Measurements from ENCODE around the gene TACO1.
A peak's percentile ranks its signal among the peaks of the same experiment; 100 is the strongest.

TACO1 gene

DNA sequence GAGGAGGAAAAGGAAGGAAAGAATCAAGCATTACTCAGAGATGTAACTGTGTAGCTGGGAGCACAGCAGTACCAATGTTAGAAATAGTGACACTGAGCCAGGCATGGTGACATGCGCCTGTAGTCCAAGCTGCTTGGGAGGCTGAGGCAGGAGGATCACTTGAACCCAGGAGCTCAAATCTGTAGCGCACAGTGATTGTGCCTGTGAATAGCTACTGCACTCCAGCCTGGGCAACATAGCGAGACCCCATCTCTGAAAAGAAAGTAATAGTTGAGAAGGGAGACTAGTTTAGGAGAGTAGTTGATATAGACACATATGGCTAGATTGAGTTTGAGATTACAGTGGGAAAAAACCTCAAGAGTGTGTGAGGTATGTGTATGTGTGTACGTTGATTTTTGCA is 39.3 kb downstream of the TACO1 start:
- no peak overlapping the region for H3K4me3 ChIP-seq (ENCODE audit: insufficient read length, low read depth)
- peaks cover 39% of the 10 kb centered on the region for H3K36me3 ChIP-seq (ENCODE audit: insufficient read depth, insufficient read length, low read length)
- no peaks in the 10 kb centered on the region for H3K4me1 ChIP-seq (ENCODE audit: insufficient read depth, insufficient read length)
- TF ChIP-seq ZNF274 (IDR thresholded peaks at IDR 0.05; ENCODE audit: low read depth, low read length) (no peak), YY1 (IDR thresholded peaks at IDR 0.05; ENCODE audit: insufficient read depth, insufficient read length) (no peak), SUZ12 (IDR thresholded peaks at IDR 0.05; ENCODE audit: extremely low read depth, insufficient read depth, insufficient read length) (no peak)
- H3K27me3 ChIP-seq (ENCODE audit: insufficient read depth, insufficient read length): no peaks in the 10 kb centered on the region
- no peak for DNase-seq (ENCODE audit: low read depth, low spot score)
- no peaks in the 10 kb centered on the region for H3K9me3 ChIP-seq (ENCODE audit: insufficient read depth, low read length)
- no peak overlapping the region for H3K9ac ChIP-seq (ENCODE audit: insufficient read length, low read depth)

DNA sequence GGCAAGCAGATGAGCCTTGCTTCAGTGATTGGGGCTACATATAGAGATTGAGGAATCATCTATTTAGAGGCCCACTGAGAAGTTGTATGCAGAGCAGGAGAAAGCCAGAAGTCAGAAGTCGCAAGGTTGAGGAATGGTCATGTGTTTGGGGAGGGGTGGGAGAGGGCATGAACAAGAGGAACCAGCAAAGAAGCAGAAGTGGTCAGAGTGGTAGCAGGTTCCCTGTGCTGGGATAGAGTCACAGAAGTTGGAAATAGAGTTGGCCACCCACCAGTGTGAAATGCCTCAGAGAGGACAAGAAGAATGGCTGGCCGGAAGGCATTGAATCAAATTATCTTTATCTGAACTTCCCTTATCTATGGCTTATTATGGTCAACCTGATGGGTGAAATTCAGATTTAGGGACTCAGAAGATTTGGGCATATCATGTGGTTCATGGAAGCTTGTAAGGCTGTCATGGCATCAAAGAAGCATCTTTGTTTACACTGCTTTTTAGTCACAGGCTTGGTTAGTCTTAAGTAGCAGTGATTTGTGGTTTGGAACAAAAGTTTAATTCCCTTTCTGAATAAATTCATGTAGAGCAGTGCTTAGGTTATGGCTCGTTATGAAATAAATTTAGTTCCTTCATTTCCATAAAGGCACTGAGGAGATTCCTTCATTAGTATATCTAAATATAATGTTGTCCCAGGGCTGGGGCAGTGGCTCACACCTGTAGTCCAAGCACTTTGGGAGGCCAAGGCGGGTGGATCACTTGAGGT is 41.2 kb downstream of the TACO1 start:
- H3K4me3 ChIP-seq (ENCODE audit: insufficient read length, low read depth): no peak overlapping the region
- no peak for DNase-seq (ENCODE audit: low read depth, low spot score)
- no peaks in the 10 kb centered on the region for H3K9me3 ChIP-seq (ENCODE audit: insufficient read depth, low read length)
- TF ChIP-seq YY1 (IDR thresholded peaks at IDR 0.05; ENCODE audit: insufficient read depth, insufficient read length) (no peak), ZNF274 (IDR thresholded peaks at IDR 0.05; ENCODE audit: low read depth, low read length) (no peak), SUZ12 (IDR thresholded peaks at IDR 0.05; ENCODE audit: extremely low read depth, insufficient read depth, insufficient read length) (no peak)
- peaks cover 7% of the 10 kb centered on the region for H3K4me1 ChIP-seq (ENCODE audit: insufficient read depth, insufficient read length)
- peaks cover 28% of the 10 kb centered on the region for H3K36me3 ChIP-seq (ENCODE audit: insufficient read depth, insufficient read length, low read length)
- H3K27me3 ChIP-seq (ENCODE audit: insufficient read depth, insufficient read length): no peaks in the 10 kb centered on the region
- H3K9ac ChIP-seq (ENCODE audit: insufficient read length, low read depth): no peak overlapping the region

DNA sequence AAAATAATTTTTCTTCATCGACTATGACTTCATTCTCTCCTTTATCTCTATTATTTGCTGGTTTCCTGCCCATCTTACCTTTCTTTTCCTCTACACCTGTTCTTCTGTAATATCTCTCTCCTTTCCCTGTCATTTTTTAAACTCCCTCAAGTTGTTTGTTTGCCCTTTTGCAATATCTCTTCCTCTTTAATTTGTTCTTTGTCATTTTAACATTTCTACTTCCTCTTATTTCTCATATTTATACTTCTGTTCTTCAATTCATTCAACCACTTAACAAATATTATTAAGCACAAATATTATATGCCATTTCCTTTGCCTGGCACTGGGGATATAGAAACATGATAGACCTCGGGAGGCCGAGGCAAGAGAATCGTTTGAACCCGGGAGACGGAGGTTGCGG is 44.2 kb downstream of the TACO1 start:
- TF ChIP-seq YY1 (IDR thresholded peaks at IDR 0.05; ENCODE audit: insufficient read depth, insufficient read length) (no peak), SUZ12 (IDR thresholded peaks at IDR 0.05; ENCODE audit: extremely low read depth, insufficient read depth, insufficient read length) (no peak), ZNF274 (IDR thresholded peaks at IDR 0.05; ENCODE audit: low read depth, low read length) (no peak)

DNA sequence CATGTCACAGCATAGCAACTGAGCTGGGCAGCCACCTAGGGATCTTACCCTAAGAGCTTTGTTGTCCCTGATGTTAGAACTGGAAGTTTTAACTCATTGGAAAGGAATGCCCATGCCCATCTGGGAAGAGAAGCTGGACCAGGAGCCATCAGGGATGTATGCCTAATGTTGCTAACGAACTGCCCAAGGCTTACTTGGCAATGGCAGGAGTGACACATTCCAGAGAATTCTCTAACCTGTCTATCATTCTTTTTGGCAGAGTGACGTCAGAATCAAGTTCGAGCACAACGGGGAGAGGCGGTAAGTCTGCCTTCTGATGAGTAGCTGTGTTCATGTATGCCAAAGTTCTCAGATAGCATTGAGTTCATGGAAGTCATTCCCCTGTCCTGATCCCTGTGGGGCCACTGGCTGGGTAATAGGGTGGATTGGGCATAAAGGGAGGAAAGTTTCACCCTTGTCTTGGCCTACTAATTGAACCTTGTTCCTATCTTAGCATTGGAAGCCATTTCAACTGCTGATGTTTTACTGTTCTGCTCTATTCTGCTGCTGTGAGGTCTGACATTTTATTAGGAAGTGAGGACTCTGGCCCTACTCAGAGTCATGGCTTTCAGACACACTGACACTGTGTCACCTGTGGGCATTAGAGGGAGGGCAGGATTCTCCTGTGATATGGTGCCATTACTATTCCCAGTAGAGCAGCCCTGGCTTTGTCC is 45.2 kb downstream of the TACO1 start:
- peaks cover 15% of the 10 kb centered on the region for H3K36me3 ChIP-seq (ENCODE audit: insufficient read depth, insufficient read length, low read length)
- TF ChIP-seq ZNF274 (IDR thresholded peaks at IDR 0.05; ENCODE audit: low read depth, low read length) (no peak), SUZ12 (IDR thresholded peaks at IDR 0.05; ENCODE audit: extremely low read depth, insufficient read depth, insufficient read length) (no peak), YY1 (IDR thresholded peaks at IDR 0.05; ENCODE audit: insufficient read depth, insufficient read length) (no peak)

More for the DNA sequence above, 44.2 kb downstream of the TACO1 start:
- no peak overlapping the region for H3K4me3 ChIP-seq (ENCODE audit: insufficient read length, low read depth)
- no peak for DNase-seq (ENCODE audit: low read depth, low spot score)
- H3K27me3 ChIP-seq (ENCODE audit: insufficient read depth, insufficient read length): no peaks in the 10 kb centered on the region
- peaks cover 10% of the 10 kb centered on the region for H3K4me1 ChIP-seq (ENCODE audit: insufficient read depth, insufficient read length)
- no peaks in the 10 kb centered on the region for H3K9me3 ChIP-seq (ENCODE audit: insufficient read depth, low read length)
- peaks cover 18% of the 10 kb centered on the region for H3K36me3 ChIP-seq (ENCODE audit: insufficient read depth, insufficient read length, low read length)
- no peak overlapping the region for H3K9ac ChIP-seq (ENCODE audit: insufficient read length, low read depth)

DNA sequence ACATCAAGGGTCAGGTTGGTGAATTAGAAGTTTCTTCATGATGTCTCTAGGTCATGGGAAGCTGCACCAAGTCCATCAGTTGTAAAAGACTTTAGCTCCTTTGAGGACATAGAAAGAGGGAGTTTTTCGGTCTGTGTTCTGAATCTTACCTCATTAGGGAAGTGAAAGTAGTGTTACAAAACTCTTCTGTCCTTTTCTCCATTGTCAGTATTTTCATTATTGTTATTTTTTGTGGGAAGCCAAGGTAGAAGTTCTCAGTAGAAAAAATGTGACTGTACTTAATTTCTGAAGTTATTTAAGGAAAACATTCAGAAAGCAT is 45.8 kb downstream of the TACO1 start:
- Histone ChIP-seq H3K4me1 (ENCODE audit: insufficient read depth, insufficient read length) (peaks cover 10% of the 10 kb centered on the region), H3K9me3 (ENCODE audit: insufficient read depth, low read length) (no peaks in the 10 kb centered on the region), H3K9ac (ENCODE audit: insufficient read length, low read depth) (no peak overlapping the region), H3K4me3 (ENCODE audit: insufficient read length, low read depth) (no peak overlapping the region), H3K27me3 (ENCODE audit: insufficient read depth, insufficient read length) (no peaks in the 10 kb centered on the region), H3K36me3 (ENCODE audit: insufficient read depth, insufficient read length, low read length) (peaks cover 15% of the 10 kb centered on the region)
- no peak for TF ChIP-seq YY1 (IDR thresholded peaks at IDR 0.05; ENCODE audit: insufficient read depth, insufficient read length)
- TF ChIP-seq SUZ12 (IDR thresholded peaks at IDR 0.05; ENCODE audit: extremely low read depth, insufficient read depth, insufficient read length): no peak
- TF ChIP-seq ZNF274 (IDR thresholded peaks at IDR 0.05; ENCODE audit: low read depth, low read length): no peak
- DNase-seq (ENCODE audit: low read depth, low spot score): no peak

More for the DNA sequence above, 45.2 kb downstream of the TACO1 start:
- peaks cover 10% of the 10 kb centered on the region for H3K4me1 ChIP-seq (ENCODE audit: insufficient read depth, insufficient read length)
- H3K9ac ChIP-seq (ENCODE audit: insufficient read length, low read depth): no peak overlapping the region
- no peak for DNase-seq (ENCODE audit: low read depth, low spot score)
- no peak overlapping the region for H3K4me3 ChIP-seq (ENCODE audit: insufficient read length, low read depth)
- no peaks in the 10 kb centered on the region for H3K9me3 ChIP-seq (ENCODE audit: insufficient read depth, low read length)
- no peaks in the 10 kb centered on the region for H3K27me3 ChIP-seq (ENCODE audit: insufficient read depth, insufficient read length)

DNA sequence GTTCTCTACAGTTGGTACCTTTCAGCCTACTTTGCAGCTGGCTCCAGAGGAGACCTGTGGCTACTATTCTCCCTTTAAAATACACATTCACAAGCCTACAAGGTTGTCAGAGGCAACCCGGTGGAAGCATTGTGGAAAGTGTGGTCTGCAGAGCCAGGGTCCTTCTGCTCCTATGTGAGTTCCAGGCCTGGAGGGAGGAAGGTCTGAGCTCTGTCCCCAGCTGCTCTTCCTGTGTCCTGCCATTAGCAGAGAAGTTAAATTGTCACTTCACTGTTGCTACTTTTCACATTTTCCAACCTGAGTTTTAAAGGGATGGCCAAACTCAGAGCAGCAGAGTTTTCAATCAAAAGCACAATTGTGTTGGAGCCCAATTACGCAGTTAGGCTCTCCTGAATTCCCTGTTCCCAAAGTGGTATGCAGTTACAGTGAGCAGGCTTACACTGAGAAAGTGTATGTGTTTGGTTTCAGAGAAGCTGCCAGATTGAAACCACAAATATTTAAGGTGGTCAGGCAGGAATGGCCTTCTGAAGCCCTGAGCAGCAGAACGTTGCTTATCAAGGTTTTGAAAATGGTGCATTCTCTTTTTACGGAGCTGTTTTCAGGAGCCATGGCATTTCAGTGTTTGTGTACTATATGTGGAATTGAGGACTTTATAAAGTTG is 46.5 kb downstream of the TACO1 start:
- TF ChIP-seq ZNF274 (IDR thresholded peaks at IDR 0.05; ENCODE audit: low read depth, low read length): no peak
- TF ChIP-seq SUZ12 (IDR thresholded peaks at IDR 0.05; ENCODE audit: extremely low read depth, insufficient read depth, insufficient read length): no peak
- TF ChIP-seq YY1 (IDR thresholded peaks at IDR 0.05; ENCODE audit: insufficient read depth, insufficient read length): no peak
- Histone ChIP-seq H3K36me3 (ENCODE audit: insufficient read depth, insufficient read length, low read length) (peaks cover 16% of the 10 kb centered on the region), H3K9ac (ENCODE audit: insufficient read length, low read depth) (peak overlapping the region; percentile 22), H3K9me3 (ENCODE audit: insufficient read depth, low read length) (no peaks in the 10 kb centered on the region), H3K27me3 (ENCODE audit: insufficient read depth, insufficient read length) (no peaks in the 10 kb centered on the region), H3K4me3 (ENCODE audit: insufficient read length, low read depth) (no peak overlapping the region), H3K4me1 (ENCODE audit: insufficient read depth, insufficient read length) (peaks cover 10% of the 10 kb centered on the region)
- DNase-seq (ENCODE audit: low read depth, low spot score): no peak

DNA sequence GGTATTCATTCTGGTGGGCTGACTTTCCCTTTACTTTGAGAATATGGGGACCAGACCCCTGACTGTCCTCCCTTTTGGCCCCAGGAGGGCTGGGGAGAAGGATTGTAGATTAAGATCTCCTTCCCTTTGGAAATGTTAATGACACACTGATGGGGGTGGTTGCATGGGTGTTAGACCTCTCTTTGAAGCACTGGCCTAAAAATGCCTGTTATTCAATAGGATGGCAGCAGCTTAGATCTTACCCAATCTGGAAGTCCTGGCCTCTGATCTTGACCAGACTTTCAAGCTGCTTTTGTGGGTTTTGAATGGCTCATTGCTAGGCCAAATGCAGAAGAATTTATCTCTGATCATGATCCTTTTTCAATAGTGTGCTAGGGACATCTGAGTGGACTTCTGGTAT is 47.2 kb downstream of the TACO1 start:
- Histone ChIP-seq H3K4me1 (ENCODE audit: insufficient read depth, insufficient read length) (peaks cover 10% of the 10 kb centered on the region), H3K36me3 (ENCODE audit: insufficient read depth, insufficient read length, low read length) (peaks cover 19% of the 10 kb centered on the region), H3K4me3 (ENCODE audit: insufficient read length, low read depth) (no peak overlapping the region), H3K27me3 (ENCODE audit: insufficient read depth, insufficient read length) (no peaks in the 10 kb centered on the region), H3K9me3 (ENCODE audit: insufficient read depth, low read length) (no peaks in the 10 kb centered on the region), H3K9ac (ENCODE audit: insufficient read length, low read depth) (no peak overlapping the region)
- DNase-seq (ENCODE audit: low read depth, low spot score): peak; percentile 57
- no peak for TF ChIP-seq YY1 (IDR thresholded peaks at IDR 0.05; ENCODE audit: insufficient read depth, insufficient read length)
- TF ChIP-seq SUZ12 (IDR thresholded peaks at IDR 0.05; ENCODE audit: extremely low read depth, insufficient read depth, insufficient read length): no peak
- no peak for TF ChIP-seq ZNF274 (IDR thresholded peaks at IDR 0.05; ENCODE audit: low read depth, low read length)

Data from NT2/D1 (cell line).